NK-92 (cell line): Measurements from ENCODE around the gene TEX54.
"Not testable (repeated sequence)": the region's sequence is repeated elsewhere in the genome, so short reads cannot be mapped to it uniquely, and the experiment has no call there.

Experiments used
- DNase-seq: peaks from one replicate; lab custom pipeline; 2025; ENCODE audit not compliant: unreplicated experiment; lab: John Stamatoyannopoulos, UW

TEX54 gene

DNA sequence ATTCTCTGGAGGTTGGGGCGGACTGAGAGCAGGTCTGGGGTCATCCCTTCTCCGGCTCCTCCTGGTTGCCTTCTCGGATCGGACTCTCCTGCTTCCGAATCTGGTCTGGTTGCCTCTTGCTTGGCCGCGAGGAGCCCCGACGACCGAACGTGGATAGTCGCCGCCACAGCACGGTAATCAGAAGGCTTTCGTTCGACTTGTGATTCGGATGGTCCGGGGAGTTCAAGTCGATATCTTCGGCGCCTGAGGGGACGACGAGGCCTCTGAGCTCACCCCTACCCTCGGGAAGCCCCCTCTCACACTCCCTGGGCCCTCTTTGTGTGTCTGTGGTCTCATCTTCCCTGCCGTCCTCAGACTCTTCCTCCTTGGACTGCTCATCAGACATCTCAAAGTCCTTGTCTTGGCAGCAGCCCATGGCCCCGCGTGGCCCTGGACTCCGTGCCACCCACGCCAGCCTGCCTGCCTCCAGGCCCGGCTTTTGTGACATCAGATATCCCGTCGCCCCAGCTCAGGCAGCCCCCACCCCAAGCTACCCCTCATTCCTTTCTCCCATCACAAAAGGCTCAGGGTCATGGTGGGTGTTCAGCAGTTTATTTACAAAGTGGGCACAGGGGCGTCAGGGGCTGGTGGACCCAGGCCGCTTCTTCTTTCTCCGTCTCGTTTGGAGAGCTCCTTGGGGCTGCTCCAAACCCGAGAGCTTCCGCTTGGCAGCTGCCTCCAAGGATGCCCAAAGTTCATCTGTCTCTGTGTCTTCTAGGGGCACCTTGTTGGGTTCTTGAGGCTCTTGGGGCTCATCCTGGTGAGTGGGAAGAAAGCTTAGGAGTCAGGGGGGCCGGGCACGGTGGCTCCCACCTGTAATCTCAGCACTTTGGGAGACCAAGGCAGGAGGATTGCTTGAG is at the start of gene TEX54:
Gene TEX54 (minus strand): TSS at position 506 of the 899 bp plus-strand sequence.
- no peak for DNase-seq

DNA sequence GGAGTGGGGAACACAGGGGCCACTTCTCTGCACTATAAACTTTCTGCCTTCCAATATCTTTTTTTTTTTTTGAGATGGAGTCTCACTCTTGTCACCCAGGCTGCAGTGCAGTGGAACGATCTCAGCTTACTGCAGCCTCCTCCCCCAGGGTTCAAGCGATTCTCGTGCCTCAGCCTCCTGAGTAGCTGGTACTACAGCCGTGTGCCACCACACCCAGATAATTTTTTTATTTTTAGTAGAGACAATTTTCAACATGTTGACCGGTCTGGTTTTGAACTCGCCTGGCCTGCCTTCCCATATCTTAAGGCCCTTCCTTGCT is 49.7 kb upstream of the TEX54 start:
- no peak for DNase-seq

DNA sequence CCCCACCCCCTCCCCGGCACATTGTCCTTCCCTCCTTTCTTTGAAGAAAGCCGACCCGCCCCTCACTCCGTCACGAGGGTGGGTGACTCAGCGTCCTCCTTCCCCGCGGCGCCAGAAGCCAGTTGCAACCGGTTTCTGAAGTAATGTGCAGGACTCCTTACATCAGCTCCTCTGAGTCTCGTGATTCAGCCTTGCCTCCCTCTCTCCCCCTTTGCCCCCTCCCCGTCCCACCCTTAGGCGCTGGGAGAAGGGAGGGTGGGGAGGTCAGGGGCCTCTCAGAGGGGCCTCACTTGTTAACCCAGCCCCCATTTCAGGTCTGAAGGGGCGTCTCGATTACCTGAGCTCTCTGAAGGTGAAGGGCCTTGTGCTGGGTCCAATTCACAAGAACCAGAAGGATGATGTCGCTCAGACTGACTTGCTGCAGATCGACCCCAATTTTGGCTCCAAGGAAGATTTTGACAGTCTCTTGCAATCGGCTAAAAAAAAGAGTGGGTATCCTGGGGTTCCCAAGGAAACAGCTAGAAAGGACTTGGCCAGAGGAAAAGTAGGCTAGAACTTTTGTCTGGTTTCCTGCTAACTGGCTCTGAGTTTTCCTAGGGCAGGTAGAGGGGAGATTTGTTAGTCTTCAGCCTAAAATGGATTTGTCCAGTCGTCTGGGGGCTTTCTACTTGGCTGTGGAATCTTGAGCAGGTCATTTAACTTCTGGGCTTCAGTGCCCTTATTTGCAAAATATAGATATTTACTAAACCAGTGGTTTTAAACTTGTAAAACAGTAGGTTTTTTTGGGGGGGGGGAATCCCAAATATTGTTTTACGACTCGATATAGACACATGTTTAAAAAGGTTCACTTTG is 49.2 kb upstream of the TEX54 start:
- DNase-seq = peak; percentile 77

DNA sequence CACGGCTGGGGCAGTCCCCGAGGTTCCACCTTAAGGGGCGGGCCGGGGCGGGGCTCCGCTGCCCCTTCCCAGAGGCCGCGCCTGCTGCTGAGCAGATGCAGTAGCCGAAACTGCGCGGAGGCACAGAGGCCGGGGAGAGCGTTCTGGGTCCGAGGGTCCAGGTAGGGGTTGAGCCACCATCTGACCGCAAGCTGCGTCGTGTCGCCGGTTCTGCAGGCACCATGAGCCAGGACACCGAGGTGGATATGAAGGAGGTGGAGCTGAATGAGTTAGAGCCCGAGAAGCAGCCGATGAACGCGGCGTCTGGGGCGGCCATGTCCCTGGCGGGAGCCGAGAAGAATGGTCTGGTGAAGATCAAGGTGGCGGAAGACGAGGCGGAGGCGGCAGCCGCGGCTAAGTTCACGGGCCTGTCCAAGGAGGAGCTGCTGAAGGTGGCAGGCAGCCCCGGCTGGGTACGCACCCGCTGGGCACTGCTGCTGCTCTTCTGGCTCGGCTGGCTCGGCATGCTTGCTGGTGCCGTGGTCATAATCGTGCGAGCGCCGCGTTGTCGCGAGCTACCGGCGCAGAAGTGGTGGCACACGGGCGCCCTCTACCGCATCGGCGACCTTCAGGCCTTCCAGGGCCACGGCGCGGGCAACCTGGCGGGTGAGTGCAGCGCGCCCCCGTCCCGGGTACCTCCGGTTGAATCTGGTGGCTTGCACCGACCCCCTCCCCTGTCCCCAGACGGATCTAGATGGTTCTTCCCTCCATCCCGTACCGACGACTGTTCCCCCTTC is 48.4 kb upstream of the TEX54 start, which contains the start of gene SLC3A2:
Gene SLC3A2 (plus strand): TSS at position 94 of the 776 bp plus-strand sequence. CDS start 128 bp downstream, at position 222.
- DNase-seq = no peak

DNA sequence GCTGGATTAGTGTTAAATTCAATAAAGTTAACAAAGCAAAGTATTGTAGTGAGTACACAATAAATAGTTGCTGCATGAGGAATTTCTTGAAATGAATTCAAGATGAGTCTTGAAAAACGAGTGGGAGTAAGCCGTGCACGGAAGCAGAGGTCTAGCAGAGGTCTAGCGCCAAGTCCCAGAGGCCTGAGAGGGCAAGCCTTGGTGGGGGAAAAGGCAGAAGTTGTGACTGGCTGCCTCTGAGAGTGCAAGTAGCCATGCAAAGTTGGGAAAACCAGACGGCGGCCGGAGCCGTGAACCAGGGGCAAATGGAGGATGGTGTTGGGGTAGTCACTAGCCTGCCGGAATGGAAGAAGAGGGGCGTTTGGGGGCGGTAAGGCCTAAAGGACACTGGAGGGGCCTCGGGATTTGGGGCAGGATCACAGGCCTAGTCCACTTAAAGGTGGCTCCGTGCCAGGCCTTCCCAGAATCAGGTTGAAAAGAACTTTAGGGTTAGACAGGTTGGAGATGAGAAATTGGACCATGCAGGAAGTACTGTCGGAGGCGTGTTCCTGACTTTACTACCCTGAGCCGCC is 47.7 kb upstream of the TEX54 start:
- DNase-seq = no peak

DNA sequence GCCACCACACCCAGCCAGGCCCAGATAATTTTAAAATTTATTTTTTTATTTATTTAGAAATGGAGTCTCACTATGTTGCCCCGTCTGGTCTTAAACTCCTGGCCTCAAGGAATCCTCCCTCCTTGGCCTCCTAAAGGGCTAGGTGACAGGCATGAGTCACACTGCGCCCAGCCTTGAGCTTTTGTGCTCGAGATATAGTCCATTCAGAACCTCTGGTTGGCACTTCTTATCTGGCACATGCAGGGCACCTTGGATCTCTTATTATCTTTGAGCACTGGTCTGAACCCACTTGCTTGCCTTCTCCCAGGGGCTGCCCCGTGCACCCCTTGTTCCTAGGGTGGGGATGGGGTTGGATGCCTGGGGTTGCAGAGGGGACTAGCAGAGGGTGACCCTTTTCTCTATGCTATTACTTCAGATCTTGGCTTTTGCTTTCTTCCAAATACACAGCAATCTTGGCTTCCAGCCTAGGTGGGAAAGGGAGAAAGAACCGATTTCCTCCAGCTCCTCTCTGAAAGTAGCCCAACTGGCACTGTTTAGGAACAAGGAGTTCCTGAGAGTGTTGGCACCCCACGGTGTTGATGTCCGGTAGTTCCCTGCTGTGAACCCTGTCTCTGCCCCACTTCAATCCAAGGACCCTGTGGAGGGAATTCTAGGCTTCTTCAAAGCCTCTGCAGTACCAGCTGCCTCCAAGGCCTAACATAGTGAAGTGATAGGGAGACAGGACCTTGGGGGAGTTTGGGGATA is 46.8 kb upstream of the TEX54 start:
- DNase-seq = no peak

DNA sequence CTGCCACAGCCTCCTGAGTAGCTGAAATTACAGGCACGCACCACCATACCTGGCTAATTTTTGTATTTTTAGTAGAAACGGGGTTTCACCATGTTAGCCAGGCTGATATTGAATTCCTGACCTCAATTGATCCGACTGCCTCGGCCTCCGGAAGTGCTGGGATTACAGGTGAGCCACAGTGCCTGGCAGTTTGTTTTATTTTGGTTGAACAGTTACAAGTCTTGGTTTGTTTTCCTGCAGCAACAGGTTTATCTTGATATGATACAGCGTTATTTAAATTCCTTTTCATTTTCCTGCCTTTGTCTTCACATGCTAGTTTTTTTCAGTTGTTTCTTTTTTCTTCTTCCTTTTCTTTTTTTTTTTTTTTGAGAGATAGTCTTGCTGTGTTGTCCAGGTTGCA is 44.1 kb upstream of the TEX54 start:
- no peak for DNase-seq

DNA sequence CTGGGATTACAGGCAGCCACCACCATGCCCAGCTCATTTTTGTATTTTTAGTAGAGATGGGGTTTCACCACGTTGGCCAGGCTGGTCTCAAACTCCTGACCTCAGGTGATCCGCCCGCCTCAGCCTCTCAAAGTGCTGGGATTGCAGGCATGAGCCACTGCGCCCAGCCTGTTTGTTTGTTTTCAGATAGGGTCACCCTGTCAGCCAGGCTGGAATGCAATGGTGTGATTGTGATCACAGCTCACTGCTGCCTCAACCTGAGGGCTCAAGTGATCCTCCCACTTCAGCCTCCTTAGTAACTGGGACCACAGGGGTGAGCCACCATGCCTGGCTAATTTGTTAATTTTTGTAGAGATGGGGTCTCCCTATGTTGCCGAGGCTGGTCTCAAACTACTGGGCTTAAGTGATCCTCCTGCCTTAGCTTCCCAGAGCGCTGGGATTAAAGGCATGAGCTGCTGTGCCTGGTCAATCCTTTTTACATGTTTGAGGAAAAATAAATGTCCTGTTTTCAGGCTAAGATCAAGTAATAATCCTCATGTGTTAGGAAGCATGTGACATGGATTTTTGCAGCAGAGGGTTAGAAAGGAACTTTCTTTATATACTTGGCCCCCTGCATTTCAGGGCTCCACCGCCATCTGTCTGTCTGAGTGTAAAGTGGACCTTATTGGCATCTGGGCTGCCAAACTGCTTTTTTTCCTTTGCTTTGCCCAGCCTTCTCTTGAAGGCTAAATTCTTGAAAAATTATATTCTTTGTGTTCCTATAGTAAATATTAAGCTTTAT is 43.2 kb upstream of the TEX54 start:
- no peak for DNase-seq

DNA sequence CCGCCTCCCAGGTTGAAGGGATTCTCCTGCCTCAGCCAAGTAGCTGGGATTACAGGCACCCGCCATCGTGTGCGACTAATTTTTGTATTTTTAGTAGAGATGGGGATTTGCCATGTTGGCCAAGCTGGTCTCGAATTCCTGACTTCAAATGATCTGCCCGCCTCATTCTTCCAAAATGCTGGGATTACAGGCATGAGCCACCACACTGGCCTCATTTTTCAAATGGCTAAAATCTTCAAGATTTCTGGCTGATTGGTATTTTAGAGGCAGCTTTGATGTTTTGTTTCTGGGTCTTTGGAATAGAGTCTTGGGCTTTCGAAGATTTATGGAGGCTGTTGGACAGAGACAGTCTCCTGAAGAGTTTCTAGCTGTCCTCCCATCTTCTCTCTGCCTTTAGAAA is 42.2 kb upstream of the TEX54 start:
- DNase-seq = no peak

DNA sequence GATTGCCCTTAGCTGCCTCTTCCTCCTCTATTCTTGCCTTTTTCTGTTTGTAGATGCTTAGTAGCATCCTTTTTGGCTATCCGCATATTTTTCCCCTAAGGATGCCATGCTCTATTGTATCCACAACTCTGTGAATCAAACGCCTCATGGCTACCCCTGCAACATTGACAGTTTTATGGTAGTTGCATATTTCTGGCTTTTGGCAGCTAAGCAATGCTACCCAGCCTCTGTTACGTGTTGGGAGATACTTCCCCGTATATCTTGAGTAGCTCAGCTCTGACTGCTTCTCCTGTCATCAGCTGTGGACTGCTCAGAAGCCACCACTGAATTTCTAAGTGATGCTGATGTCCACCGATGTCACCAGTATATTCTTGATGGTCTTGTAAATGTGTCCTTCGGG is 33.0 kb upstream of the TEX54 start:
- no peak for DNase-seq

DNA sequence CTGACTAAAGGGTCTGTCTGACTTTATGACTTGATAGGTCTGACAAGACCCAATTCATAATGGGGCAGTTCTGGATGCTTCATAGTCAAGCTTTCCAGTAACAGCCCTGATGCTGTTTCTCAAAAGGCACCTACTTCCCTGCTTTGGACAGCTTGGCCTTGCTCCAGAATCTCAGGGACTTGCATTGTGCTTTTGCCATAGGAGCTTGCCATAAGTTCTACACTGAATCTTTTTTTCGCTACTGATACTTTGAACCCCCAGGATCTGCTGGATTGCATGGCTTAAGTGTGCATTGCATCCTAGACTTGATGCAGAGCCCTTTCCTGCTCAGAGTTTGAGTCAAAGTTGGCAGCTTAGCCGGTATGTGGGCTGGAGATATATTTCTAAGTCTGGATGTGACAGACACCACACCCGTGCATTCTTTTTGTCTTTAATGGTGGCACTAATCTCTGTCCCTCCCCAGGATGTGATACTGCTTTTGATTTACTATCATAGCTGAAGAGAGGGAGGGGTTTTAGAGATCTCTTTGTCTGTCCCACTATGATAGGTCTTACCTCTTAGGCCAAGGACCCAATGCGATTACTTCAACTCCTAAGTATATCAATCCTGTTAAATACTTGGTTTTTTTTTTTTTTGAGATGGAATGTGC is 31.2 kb upstream of the TEX54 start:
- DNase-seq = no peak

DNA sequence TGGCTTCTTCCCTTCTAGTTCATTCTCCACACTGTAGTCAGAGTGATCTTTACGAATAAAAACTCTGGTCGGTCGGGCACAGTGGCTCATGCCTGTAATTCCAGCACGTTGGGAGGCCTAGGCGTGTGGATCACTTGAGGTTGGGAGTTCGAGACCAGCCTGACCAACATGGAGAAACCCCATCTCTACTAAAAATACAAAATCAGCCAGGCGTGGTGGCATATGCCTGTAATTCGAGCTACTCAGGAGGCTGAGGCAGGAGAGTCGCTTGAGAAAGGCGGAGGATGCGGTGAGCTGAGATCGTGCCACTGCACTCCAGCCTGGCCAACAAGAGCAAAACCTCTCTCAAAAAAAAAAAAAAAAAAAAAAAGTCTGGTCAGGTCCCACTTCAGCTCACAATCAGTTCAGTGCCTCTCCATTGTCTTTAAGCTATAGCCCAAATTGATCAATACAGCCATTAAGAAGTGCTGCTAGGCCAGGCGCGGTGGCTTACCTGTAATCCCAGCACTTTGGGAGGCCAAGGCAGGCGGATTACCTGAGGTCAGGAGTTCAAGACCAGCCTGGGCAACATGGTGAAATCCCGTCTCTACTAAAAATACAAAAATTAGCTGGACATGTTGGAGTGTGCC is 29.0 kb upstream of the TEX54 start:
- DNase-seq = not testable (repeated sequence)

DNA sequence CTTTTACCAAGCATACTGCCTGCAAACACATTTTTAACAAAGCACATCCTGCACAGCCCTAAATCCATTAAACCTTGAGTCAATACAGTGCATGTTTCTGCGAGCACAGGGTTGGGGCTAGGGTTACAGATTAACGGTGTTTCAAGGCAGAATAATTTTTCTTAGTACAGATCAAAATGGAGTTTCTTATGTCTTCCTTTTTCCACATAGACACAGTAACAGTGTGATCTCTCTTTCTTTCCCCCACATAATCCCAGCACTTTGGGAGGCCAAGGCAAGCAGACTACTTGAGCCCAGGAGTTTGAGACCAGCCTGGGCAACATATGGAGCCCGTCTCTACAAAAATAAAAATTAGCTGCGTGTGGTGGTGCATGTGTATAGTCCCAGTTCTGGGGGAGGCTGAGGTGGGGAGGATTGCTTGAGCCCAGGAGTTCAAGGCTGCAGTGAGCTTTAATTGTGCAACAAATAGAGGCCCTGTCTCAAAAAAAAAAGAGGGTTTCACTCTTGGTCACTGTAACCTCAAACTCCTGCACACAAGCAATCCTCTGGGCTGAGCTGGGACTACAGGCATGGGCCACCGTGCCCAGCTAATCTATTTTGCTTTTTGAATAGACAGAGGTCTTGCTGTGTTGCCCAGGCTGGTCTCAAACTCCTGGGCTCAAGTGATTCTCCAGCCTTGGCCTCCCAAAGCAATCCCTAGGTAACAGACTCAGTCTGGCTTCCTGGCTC is 28.4 kb upstream of the TEX54 start:
- DNase-seq = no peak

DNA sequence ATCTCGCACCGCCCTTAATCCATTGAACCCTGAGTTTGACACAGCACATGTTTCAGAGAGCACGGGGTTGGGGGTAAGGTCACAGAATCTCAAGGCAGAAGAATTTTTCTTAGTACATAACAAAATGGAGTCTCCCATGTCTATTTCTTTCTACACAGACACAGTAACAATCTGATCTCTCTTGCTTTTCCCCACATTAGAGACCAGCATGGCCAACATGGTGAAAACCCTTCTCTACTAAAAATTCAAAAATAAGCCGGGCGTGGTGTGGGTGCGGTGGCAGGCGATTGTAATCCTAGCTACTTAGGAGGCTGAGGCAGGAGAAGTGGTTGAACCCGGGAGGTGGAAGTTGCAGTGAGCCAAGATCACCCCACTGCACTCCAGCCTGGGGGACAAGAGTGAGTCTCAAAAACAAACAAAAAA is 26.7 kb upstream of the TEX54 start:
- DNase-seq = not testable (repeated sequence)

DNA sequence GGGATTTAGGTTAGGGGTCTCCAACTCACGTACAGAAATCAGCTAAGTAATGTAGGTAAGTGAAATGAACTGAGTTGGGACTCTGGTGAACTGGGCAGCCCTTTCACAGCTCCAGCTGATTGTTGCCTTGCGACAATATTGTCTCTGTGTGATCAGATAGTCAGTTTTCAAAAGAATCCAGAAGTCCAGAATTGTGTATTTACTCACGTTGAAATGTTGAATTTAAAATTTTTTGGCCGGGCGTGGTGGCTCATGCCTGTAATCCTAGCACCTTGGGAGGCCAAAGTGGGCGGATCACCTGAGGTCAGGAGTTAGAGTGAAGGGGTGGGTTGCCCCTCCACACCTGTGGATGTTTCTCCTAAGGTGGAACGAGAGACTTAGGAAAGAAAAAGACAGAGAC is 25.6 kb upstream of the TEX54 start:
- no peak for DNase-seq

DNA sequence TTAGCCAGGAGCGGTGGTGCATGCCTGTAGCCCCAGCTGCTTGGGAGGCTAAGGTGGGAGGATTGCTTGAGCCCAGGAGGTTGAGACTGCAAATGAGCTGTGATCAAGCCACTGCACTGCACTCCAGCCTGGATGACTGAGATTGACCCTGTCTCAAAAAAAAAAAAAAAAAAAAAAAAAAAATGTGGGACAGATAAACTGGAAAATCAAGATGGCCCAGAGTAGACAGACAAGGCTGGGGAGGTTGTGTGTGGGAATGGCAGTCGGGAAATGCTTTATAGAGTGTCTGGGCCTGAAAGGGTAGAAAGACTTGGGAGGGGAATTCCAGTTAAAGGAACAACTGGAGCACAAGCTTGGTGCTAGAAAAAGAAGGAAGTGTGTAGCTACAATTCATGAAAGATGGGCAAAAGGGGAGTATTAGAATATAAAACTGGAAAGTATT is 24.9 kb upstream of the TEX54 start:
- no peak for DNase-seq

DNA sequence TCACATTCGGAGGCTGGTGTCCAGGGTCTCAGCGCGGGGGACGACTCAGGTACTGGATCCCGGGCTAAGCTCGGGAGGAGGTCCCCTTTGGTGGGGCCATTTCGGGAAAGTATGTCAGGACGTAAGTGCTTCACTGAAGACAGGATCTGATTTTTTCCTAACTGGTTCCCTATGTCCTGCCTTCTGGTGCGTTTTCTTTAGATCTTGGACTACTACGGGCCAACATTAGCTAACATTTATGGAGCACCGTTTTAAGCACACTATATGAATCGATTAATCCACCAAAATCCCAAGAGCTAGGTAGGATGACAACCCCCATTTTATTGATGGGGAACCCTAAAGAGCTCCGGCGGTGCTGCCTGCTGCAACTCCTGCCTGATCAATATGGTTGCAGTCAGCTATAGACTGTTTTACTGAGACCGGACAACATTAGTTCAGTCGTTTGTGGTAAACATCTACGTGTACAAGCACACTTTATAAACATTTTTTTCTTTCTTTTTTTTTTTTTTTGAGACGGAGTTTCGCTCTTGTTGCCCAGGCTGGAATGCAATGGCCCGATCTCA is 23.8 kb upstream of the TEX54 start:
- DNase-seq = no peak
